GM20000 (cell line): ENCODE measurements around the gene BHMT2.

Experiments used
- DNase-seq: peaks from one replicate; pipeline ENCODE4 v3.0.0; 2012; ENCODE audit warnings: low spot score
- TF ChIP-seq, protein P1 (sequence below): IDR thresholded peaks from 2 replicates; pipeline ENCODE4 v1.5.1; 2012; ENCODE audit warnings: mild to moderate bottlenecking, control low read depth; ENCODE audit errors: extremely low read depth, missing control alignments

Gene BHMT2, protein sequence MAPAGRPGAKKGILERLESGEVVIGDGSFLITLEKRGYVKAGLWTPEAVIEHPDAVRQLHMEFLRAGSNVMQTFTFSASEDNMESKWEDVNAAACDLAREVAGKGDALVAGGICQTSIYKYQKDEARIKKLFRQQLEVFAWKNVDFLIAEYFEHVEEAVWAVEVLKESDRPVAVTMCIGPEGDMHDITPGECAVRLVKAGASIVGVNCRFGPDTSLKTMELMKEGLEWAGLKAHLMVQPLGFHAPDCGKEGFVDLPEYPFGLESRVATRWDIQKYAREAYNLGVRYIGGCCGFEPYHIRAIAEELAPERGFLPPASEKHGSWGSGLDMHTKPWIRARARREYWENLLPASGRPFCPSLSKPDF

DNA sequence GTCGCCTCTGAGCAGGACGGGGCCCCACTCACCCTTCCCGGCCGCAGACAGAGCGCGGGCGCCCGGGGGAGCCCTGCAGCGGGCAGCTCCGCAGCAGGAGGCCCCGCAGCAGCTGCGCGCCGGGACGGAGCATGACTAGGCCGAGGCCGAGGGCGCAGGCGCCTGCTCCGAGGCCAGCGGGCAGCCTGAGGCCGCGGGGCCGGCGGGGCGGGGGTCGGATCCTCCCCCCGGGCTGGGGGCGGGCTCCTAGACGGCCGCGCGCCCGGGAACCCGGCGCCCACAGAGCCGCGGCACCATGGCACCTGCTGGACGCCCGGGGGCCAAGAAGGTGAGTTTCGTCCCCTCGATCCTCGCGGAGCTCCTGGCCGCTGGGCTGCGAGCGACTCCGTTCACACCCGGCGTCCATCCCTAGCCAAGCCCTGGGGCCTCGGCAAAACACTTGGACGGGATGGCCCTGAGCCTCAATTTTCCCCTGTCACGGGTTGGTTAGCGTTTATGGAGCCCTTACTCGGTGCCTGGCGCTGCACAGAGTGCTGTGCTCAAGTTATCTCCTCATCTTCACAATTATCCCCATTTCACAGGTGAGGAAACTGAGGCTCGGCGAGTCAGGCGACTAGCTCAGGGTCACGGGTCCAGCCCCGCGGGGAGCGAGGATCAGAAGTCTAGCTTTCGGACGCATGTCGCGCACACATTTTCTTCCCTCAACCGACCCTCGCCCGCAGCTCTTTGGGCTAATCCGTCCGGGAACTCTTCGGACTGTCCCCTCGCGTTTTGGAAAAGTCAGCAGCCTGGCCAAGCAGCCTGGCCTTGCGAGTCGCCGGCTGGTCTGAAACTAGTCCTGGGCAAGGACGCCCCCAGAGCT is at the start of gene BHMT2, which contains the start of gene DMGDH:
Gene BHMT2 (plus strand): TSS at position 280 of the 862 bp plus-strand sequence. CDS start 16 bp downstream, at position 296.
Gene DMGDH (minus strand): TSS at position 187 of the 862 bp plus-strand sequence. CDS start 54 bp downstream, at position 133.
- TF ChIP-seq, protein P1, sequence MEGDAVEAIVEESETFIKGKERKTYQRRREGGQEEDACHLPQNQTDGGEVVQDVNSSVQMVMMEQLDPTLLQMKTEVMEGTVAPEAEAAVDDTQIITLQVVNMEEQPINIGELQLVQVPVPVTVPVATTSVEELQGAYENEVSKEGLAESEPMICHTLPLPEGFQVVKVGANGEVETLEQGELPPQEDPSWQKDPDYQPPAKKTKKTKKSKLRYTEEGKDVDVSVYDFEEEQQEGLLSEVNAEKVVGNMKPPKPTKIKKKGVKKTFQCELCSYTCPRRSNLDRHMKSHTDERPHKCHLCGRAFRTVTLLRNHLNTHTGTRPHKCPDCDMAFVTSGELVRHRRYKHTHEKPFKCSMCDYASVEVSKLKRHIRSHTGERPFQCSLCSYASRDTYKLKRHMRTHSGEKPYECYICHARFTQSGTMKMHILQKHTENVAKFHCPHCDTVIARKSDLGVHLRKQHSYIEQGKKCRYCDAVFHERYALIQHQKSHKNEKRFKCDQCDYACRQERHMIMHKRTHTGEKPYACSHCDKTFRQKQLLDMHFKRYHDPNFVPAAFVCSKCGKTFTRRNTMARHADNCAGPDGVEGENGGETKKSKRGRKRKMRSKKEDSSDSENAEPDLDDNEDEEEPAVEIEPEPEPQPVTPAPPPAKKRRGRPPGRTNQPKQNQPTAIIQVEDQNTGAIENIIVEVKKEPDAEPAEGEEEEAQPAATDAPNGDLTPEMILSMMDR = no peak
- no peak for DNase-seq

DNA sequence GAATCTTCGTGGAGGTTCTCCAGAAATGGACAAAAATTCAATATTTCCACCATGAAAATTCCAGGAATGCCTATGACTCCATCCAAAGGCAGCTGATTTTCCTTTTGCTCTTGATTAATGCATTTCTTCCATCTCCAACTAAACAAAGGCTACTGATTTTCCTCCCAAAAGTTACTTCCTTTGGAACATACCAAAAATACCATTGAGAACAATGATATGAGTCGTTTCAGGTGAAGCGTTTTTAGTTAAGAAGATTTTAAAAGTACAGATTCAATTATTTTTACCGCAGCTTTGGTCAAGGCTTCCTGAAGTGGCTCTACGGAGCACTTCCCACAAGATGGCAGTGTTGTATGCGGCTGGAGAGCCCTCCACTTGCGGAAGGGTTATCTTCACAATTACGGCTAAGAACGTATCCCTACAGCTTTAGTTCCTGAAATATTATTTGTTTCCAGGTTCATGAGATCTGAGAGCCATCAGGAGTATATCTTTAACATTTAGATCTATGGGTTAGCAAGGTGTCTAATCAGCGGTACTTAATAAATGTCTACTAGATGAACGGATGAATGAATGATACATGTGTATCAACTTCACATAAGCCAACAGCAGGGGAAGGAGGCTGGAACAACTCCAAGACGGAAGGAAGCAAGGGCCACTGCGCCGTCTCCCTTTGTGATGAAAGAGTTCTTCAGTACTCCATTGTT is 48.6 kb upstream of the BHMT2 start:
- peak; percentile 52 for DNase-seq
- TF ChIP-seq, protein P1 = peak; percentile 66

DNA sequence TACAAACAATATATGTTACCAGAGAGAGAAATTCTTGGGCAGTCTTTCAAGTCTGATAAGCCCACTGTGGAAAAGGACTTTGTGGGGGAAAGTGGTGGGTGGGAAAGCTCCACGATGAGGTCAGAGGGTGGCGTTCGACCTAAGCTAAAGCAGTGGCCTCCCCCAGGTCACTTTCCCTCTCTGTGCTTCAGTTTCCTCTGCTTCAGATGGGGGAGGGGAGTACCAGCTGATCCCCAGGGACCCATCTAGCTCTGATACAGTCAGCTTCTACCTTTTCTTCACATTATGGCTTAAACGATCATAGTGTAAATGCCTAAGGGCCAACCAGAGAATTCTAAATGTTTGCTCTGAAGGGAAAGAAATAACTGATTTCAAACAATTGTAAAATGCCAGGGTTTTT is 47.8 kb upstream of the BHMT2 start:
- DNase-seq = no peak
- TF ChIP-seq, protein P1 = no peak

DNA sequence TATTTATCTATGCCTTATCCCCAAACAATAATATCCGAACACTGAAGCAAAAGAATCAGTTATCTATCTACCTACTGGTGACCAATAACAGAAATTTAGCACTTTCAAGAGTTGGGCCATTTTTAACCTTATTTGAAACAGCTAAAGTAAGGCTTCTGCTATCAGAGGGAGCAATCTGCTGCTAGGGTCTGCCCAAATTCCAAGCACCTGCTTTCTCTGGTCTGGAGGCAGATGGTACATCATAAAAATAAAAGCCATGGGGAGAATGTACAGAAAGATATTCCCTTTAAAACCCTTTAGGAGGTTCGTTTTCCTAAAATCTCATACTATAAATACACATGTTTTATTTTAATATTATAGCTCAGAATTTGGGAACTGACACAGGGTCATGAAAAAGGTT is 46.8 kb upstream of the BHMT2 start:
- TF ChIP-seq, protein P1 = no peak
- DNase-seq = no peak

DNA sequence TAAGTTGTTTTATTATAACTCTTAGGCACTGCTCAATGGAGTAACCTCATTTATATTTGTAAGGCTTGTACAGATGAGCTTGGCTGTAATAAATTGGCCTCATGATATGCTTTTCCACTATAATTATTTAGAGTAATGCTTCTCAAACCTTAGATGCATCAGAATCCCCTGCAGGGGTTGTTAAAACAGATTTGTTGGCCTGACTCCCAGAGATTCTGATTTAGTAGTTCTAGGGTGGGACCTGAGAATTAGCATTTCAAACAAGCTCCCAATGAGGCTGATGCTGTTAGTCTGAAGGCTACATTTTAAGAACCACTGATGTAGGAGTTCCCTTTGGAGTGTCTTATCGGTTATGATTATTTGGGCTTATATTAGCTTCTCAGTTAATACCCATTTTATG is 46.2 kb upstream of the BHMT2 start:
- TF ChIP-seq, protein P1 = no peak
- no peak for DNase-seq

DNA sequence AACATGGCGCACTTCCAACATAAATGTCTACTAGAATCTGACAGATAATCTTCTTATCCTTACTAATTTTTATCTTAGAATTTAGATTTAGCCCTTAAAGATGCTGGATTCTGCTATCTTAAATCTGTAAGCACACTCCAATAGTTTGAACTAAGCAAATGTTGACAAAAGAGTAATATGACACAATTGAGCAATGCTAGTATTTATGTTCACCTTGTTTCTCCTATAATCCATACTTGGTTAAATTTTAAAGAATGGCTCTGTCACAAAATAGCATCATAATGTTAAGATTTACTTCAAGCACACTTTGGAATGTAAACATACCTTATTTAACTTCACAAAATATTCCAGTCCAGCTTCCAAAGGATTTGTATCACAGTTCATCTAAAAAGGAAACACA is 45.6 kb upstream of the BHMT2 start:
- no peak for DNase-seq
- TF ChIP-seq, protein P1 = no peak
